ENCODE measurements around the gene IL17REL. TPM values are rescaled to one million over a fixed set of nuclear protein-coding genes. Genes with fewer than 3 reads are reported as not detected.

IL17REL gene
- total and polyA plus RNA-seq, 2 of the 13 experiments (the other 11 are each of a cell fraction or from before 2014, with no cell fraction given) = not detected

DNA sequence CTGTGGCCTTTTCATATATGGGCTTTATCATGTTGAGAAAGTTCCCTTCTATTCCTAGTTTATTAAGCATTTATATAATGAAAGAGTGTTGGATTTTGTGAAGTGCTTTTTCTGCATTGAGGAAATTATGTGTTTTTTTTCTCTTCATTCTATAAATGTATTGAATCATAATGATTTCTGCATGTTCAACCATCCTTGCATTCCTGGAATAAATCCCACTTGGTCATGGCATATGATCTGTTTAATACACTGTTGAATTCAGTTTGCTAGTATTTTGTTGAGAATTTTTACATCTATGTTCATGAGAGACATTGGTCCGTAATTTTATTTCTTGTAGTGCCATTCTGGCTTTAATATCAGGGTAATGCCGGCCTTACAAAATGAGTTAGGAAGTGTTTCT is 26.2 kb downstream of the IL17REL start:
- in situ Hi-C loops (cut with HindIII; ENCODE audit: extremely low pct_ligation_motif_present, low pct_unique_long_range_greater_than_20kb) = no loop called here
- intact Hi-C loops (cut with micrococcal nuclease; ENCODE audit: unreplicated experiment) = no loop called here
- ChIA-PET POLR2A (interaction anchor here (1.3 kb wide), 1 partner anchor 19 kb away, joined by 3 read pairs; no protein-coding TSS in a partner anchor), CTCF (ENCODE audit: low intra/inter-chr PET ratio, low total read pairs) (no interaction called here)
- Histone ChIP-seq H3K27me3 (ENCODE audit: control insufficient read depth in 1 of 2, insufficient read depth in 2 of 2, low read length in 2 of 2) (peaks cover 0 to 10% of the 10 kb centered on the region in 2 experiments; a peak in 2 of 5 replicates), H3K4me3 (replicated peaks in 1 of 3; ENCODE audit: insufficient read depth in 1 of 3, low read depth in 2 of 3, low read length in 3 of 3) (no peak overlapping the region), H2AFZ (ENCODE audit: low read length) (no peak overlapping the region), H4K20me1 (ENCODE audit: insufficient read depth, low read length) (no peaks in the 10 kb centered on the region), H3K79me2 (ENCODE audit: insufficient read depth, low read length) (no peaks in the 10 kb centered on the region), H3K27ac (ENCODE audit: extremely low read length, insufficient read depth, low read length) (no peak overlapping the region), H3K9ac (ENCODE audit: insufficient read depth, low read depth, low read length) (no peak overlapping the region), H3K4me1 (ENCODE audit: insufficient read depth, low read length) (0 out of 2 replicates have a peak, but pooled peaks cover 6% of the 10 kb centered on the region), H3K4me2 (ENCODE audit: low read depth, low read length) (no peak overlapping the region), H3K36me3 (replicated peaks in 1 of 2; ENCODE audit: control insufficient read depth in 1 of 2, insufficient read depth in 2 of 2, low read length in 2 of 2) (no peaks in the 10 kb centered on the region), H3K9me3 (ENCODE audit: low read length) (peaks cover 11% of the 10 kb centered on the region)
- DNase-seq (ENCODE audit: low spot score) (no peak), FAIRE-seq (no peak), ATAC-seq (no peak)
- no TSS peak for BruUV-seq (replicated peaks)
- WGBS (ENCODE audit: low lambda C conversion rate) = 47% methylated on average over 2 of the region's 2 CpGs
- TF ChIP-seq FOXO1 (CRISPR knock-in tag; IDR thresholded peaks at IDR 0.05) = no peak
- TF ChIP-seq PAX8 (CRISPR knock-in tag; IDR thresholded peaks at IDR 0.05; ENCODE audit: borderline replicate concordance) = no peak
- no peak for TF ChIP-seq HCFC1 (IDR thresholded peaks at IDR 0.05; ENCODE audit: low read depth, low read length)
- TF ChIP-seq, protein P1, sequence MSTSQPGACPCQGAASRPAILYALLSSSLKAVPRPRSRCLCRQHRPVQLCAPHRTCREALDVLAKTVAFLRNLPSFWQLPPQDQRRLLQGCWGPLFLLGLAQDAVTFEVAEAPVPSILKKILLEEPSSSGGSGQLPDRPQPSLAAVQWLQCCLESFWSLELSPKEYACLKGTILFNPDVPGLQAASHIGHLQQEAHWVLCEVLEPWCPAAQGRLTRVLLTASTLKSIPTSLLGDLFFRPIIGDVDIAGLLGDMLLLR (CRISPR knock-in tag; IDR thresholded peaks at IDR 0.05) = no peak
- TF ChIP-seq IRF2 (CRISPR knock-in tag; IDR thresholded peaks at IDR 0.05) = no peak
- no peak for TF ChIP-seq MLX (CRISPR knock-in tag; IDR thresholded peaks at IDR 0.05)
- TF ChIP-seq KDM5B (CRISPR knock-in tag; IDR thresholded peaks at IDR 0.05; ENCODE audit: borderline replicate concordance) = no peak
- no peak for TF ChIP-seq RELA (CRISPR knock-in tag; IDR thresholded peaks at IDR 0.05)
- TF ChIP-seq PITX1 (CRISPR knock-in tag; IDR thresholded peaks at IDR 0.05) = no peak
- no peak for TF ChIP-seq KDM5A (IDR thresholded peaks at IDR 0.05; ENCODE audit: borderline replicate concordance, low read length)
- TF ChIP-seq PRDM4 (CRISPR knock-in tag; IDR thresholded peaks at IDR 0.05; ENCODE audit: borderline replicate concordance) = no peak
- no peak for TF ChIP-seq ZNF143 (CRISPR knock-in tag; IDR thresholded peaks at IDR 0.05)
- TF ChIP-seq, protein P2, sequence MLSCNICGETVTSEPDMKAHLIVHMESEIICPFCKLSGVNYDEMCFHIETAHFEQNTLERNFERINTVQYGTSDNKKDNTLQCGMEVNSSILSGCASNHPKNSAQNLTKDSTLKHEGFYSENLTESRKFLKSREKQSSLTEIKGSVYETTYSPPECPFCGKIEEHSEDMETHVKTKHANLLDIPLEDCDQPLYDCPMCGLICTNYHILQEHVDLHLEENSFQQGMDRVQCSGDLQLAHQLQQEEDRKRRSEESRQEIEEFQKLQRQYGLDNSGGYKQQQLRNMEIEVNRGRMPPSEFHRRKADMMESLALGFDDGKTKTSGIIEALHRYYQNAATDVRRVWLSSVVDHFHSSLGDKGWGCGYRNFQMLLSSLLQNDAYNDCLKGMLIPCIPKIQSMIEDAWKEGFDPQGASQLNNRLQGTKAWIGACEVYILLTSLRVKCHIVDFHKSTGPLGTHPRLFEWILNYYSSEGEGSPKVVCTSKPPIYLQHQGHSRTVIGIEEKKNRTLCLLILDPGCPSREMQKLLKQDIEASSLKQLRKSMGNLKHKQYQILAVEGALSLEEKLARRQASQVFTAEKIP (CRISPR knock-in tag; IDR thresholded peaks at IDR 0.05; ENCODE audit: borderline replicate concordance) = no peak
- TF ChIP-seq ZNF709 (CRISPR knock-in tag; IDR thresholded peaks at IDR 0.05) = no peak
- no peak for TF ChIP-seq ZBTB38 (CRISPR knock-in tag; IDR thresholded peaks at IDR 0.05)
- no peak for TF ChIP-seq ETV5 (CRISPR knock-in tag; IDR thresholded peaks at IDR 0.05; ENCODE audit: borderline replicate concordance)
- TF ChIP-seq TEAD3 (CRISPR knock-in tag; optimal IDR thresholded peaks at IDR 0.05; ENCODE audit: borderline replicate concordance) = no peak
- TF ChIP-seq FOXM1 (CRISPR knock-in tag; IDR thresholded peaks at IDR 0.05) = no peak

All from HepG2 (cell line).